Heart right ventricle (tissue), 16 donors: Measurements from ENCODE around the gene ACP7. TPM values are rescaled to one million over a fixed set of nuclear protein-coding genes. Genes with fewer than 3 reads are reported as not detected.

Experiments used
- ATAC-seq, 8 donors: fragments of 200-7000 bp; cut with Tn5 transposase; one replicate each; pipeline ENCODE4 v1.9.1; 2020; ENCODE audit warnings: mild to moderate bottlenecking in 8 of 8, moderate library complexity in 8 of 8, moderate number of reproducible peaks in 1 of 8
- DNase-seq, 2 donors: peaks; one replicate each; pipeline ENCODE4 v3.0.0-alpha.2; 2020
- H3K27ac ChIP-seq, 10 donors: fragments of 200-600 bp; sonication (generic) in 2 of 10; one replicate each; pipeline versions ENCODE4 v1.5.0 to v1.8.0; 2020 to 2022; ENCODE audit warnings: mild to moderate bottlenecking in 3 of 10
- H3K27me3 ChIP-seq, 7 donors: fragments of 200-600 bp; one replicate each; pipeline ENCODE4 v1.8.0; 2021 to 2022; ENCODE audit warnings: mild to moderate bottlenecking in 2 of 7
- H3K36me3 ChIP-seq, 9 donors: fragments of 200-600 bp; sonication (generic) in 1 of 9; one replicate each; pipeline versions ENCODE4 v1.5.0 to v1.8.0; 2020 to 2022; ENCODE audit warnings: mild to moderate bottlenecking in 2 of 9
- H3K4me1 ChIP-seq, 9 donors: fragments of 200-600 bp; sonication (generic) in 1 of 9; one replicate each; pipeline versions ENCODE4 v1.5.0 to v1.8.0; 2020 to 2022; ENCODE audit warnings: mild to moderate bottlenecking in 4 of 9
- H3K4me3 ChIP-seq, 10 donors: fragments of 200-600 bp; sonication (generic) in 2 of 10; one replicate each; pipeline versions ENCODE4 v1.5.0 to v1.8.0; 2020 to 2022; ENCODE audit warnings: mild to moderate bottlenecking in 7 of 10, moderate library complexity in 2 of 10
- H3K9me3 ChIP-seq, 11 donors: fragments of 200-600 bp in 10 of 11; sonication (generic) in 2 of 11; one replicate each; pipeline versions ENCODE4 v1.5.0 to v1.8.0; 2013 to 2022; ENCODE audit warnings: mild to moderate bottlenecking in 2 of 11, control low read depth in 1 of 11, moderate library complexity in 1 of 11
- CTCF ChIP-seq, 9 donors: fragments of 200-600 bp; sonication (generic) in 2 of 9; IDR thresholded peaks; one replicate each; pipeline versions ENCODE4 v1.5.0 to v1.8.0; 2021 to 2022; ENCODE audit warnings: antibody characterized with exemption in 9 of 9, mild to moderate bottlenecking in 5 of 9, moderate library complexity in 1 of 9
- WGBS, 2 donors: extraction: QIAGEN DNeasy Blood & Tissue Kit; methylation state at CpG; one replicate each; pipeline ENCODE4 v1.1.7; 2013; ENCODE audit warnings: inconsistent platforms in 1 of 2; 5-methylcytosine and 5-hydroxymethylcytosine counted together
- intact Hi-C, 10 donors: fragments of 100-400 bp; cut with DNase I; formaldehyde crosslinking; loops; one replicate each; pipeline versions ENCODE4 v1.11.1 to v1.14.2; 2022
- polyA plus RNA-seq, 2 donors: library from polyadenylated mRNA; stranded (reverse); fragments of 200-250 nt; gene quantifications; one replicate each; pipeline ENCODE4 v1.2.3, GENCODE V29; 2013
- total RNA-seq, 10 donors: library from RNA; stranded (reverse); fragmentation: NEBNext Ultra II Directional in 3 of 10; extraction: Animal tissue kit (Norgen Biotek cat#: 25700) in 3 of 10; gene quantifications; one replicate each; pipeline versions ENCODE4 v1.2.1 to v1.2.4, GENCODE V29; 2021 to 2023
- donor health status: Arrhythmogenic right ventricular cardiomyopathy.
- donor health status: ischemic (EF 13 %, LVEDD 7.1; RV severe dilation, severe dysfunction).
- donor health status: healthy with polysubstance abuse.
- donor health status: DM: no; HTN: yes; CAD: no.
- donor health status: DM: no; HTN: no; CAD: no.
- donor health status: ischemic (EF 25% LVEDD 6.9; RV normal size, moderate dysfunction).
- donor health status: ischemic (EF 25% LVEDD 5.7; RV mildly dilated, moderate dysfunction).
- donor health status: healthy.
- donor health status: DM: yes; HTN: yes; CAD: no.
- donor health status: Ischemic cardiomyopathy.
- donor health status: ischemic (EF 35%, LVEDD 5.7; RV mildly dilated, moderate dysfunction).
- donor health status: nonischemic (EF 11% LVEDD 7.7; RV severe dilation, severe dysfunction).
- donor health status: DM: yes; HTN: yes; CAD: no.
- donor health status: PGD.
- donor health status: ischemic (EF 29% LVEDD 5.4; RV normal size, mild dysfunction).
- donor health status: nonischemic (EF 23%, LVEDD 6.1; RV moderate dilation, normal function).

Gene ACP7
- total and polyA plus RNA-seq, 12 donors = not detected

GRCh38 chr19:39152066-39152465 is 67.9 kb downstream of the ACP7 start:
- ATAC-seq = no peak
- Histone ChIP-seq H3K36me3 (no peaks in the 10 kb centered on the region), H3K4me3 (no peak overlapping the region), H3K4me1 (peaks cover 0 to 13% (median under 1%) of the 10 kb centered on the region in 9 donors), H3K9me3 (peaks cover 0 to 4% (median 0%) of the 10 kb centered on the region in 11 donors), H3K27me3 (no peaks in the 10 kb centered on the region), H3K27ac (no peak overlapping the region)
- no peak for DNase-seq
- no peak for TF ChIP-seq CTCF (IDR thresholded peaks at IDR 0.05)
- intact Hi-C loops = no loop called here
- WGBS, 2 donors = 93 to 97% methylated on average over 10 of the region's 10 CpGs

- peaks cover 0 to 1% (median 0%) of the 10 kb centered on the region in 11 donors for H3K9me3 ChIP-seq
- no peak overlapping the region for H3K4me3 ChIP-seq
- TF ChIP-seq CTCF (IDR thresholded peaks at IDR 0.05) = no peak
- H3K27ac ChIP-seq = no peak overlapping the region
- 81 to 83% methylated on average over 13 of the region's 13 CpGs for WGBS, 2 donors
- ATAC-seq = no peak
- H3K36me3 ChIP-seq = no peaks in the 10 kb centered on the region
- H3K27me3 ChIP-seq = no peaks in the 10 kb centered on the region
- no peak for DNase-seq
- peaks cover 0 to 28% (median 11%) of the 10 kb centered on the region in 9 donors for H3K4me1 ChIP-seq
- intact Hi-C loops = no loop called here
These were observed 70.0 kb downstream of the ACP7 start for GRCh38 chr19:39154100-39154628.

GRCh38 chr19:39154629-39155100 is 70.5 kb downstream of the ACP7 start:
- Histone ChIP-seq H3K9me3 (no peaks in the 10 kb centered on the region), H3K27me3 (no peaks in the 10 kb centered on the region), H3K27ac (no peak overlapping the region), H3K4me1 (peaks cover 0 to 28% (median 11%) of the 10 kb centered on the region in 9 donors), H3K36me3 (no peaks in the 10 kb centered on the region), H3K4me3 (no peak overlapping the region)
- DNase-seq (no peak), ATAC-seq (no peak)
- TF ChIP-seq CTCF (IDR thresholded peaks at IDR 0.05) = no peak
- intact Hi-C loops = no loop called here
- 60 to 64% methylated on average over 11 of the region's 11 CpGs for WGBS, 2 donors

- Histone ChIP-seq H3K27me3 (no peaks in the 10 kb centered on the region), H3K9me3 (no peaks in the 10 kb centered on the region), H3K36me3 (no peaks in the 10 kb centered on the region), H3K4me1 (peaks cover 0 to 32% (median 12%) of the 10 kb centered on the region in 9 donors), H3K4me3 (no peak overlapping the region), H3K27ac (no peak overlapping the region)
- ATAC-seq (no peak), DNase-seq (no peak)
- no peak for TF ChIP-seq CTCF (IDR thresholded peaks at IDR 0.05)
- intact Hi-C loops = no loop called here
- 87 to 90% methylated on average over 11 of the region's 11 CpGs for WGBS, 2 donors
These were observed 71.0 kb downstream of the ACP7 start for GRCh38 chr19:39155114-39155700.
